GM18909 (cell line): ENCODE measurements around the gene SH3RF3.

Experiments used
- ATAC-seq: cut with Tn5 transposase; IDR thresholded peaks from one replicate; pipeline ENCODE4 v1.9.1; 2021; ENCODE audit warnings: mild to moderate bottlenecking; ENCODE audit not compliant: unreplicated experiment, poor library complexity

Gene SH3RF3

GRCh38 chr2:109419171-109419756 lies 290.3 kb downstream of the SH3RF3 start:
- no peak for ATAC-seq

- ATAC-seq: no peak
Observed at GRCh38 chr2:109419960-109420370, 291.0 kb downstream of the SH3RF3 start.

GRCh38 chr2:109421101-109421500 lies 292.1 kb downstream of the SH3RF3 start:
- no peak for ATAC-seq

GRCh38 chr2:109421642-109422041 lies 292.6 kb downstream of the SH3RF3 start:
- no peak for ATAC-seq

GRCh38 chr2:109422071-109422757 lies 293.2 kb downstream of the SH3RF3 start:
- no peak for ATAC-seq

- no peak for ATAC-seq
Observed at GRCh38 chr2:109422758-109423500, 293.9 kb downstream of the SH3RF3 start.

- ATAC-seq: no peak
Observed at GRCh38 chr2:109423556-109424359, 294.8 kb downstream of the SH3RF3 start.

GRCh38 chr2:109425411-109425810 lies 296.4 kb downstream of the SH3RF3 start:
- ATAC-seq: no peak

GRCh38 chr2:109427661-109428091 lies 298.7 kb downstream of the SH3RF3 start:
- no peak for ATAC-seq

- ATAC-seq: no peak
Observed at GRCh38 chr2:109428281-109428680, 299.3 kb downstream of the SH3RF3 start.

- ATAC-seq: no peak
Observed at GRCh38 chr2:109428841-109429566, 300.0 kb downstream of the SH3RF3 start.

- ATAC-seq: no peak
Observed at GRCh38 chr2:109429567-109430328, 300.7 kb downstream of the SH3RF3 start.

GRCh38 chr2:109430329-109430636 lies 301.3 kb downstream of the SH3RF3 start:
- no peak for ATAC-seq

GRCh38 chr2:109432421-109432820 lies 303.4 kb downstream of the SH3RF3 start:
- ATAC-seq: no peak

GRCh38 chr2:109433486-109433885 lies 304.5 kb downstream of the SH3RF3 start:
- ATAC-seq: no peak

- no peak for ATAC-seq
Observed at GRCh38 chr2:109433926-109434325, 304.9 kb downstream of the SH3RF3 start.

- ATAC-seq: no peak
Observed at GRCh38 chr2:109434351-109434750, 305.3 kb downstream of the SH3RF3 start.

- ATAC-seq: no peak
Observed at GRCh38 chr2:109435066-109435690, 306.2 kb downstream of the SH3RF3 start.
